A673 (cell line): ENCODE results near the gene SLC22A3. TPM values are rescaled to one million over a fixed set of nuclear protein-coding genes. Genes with fewer than 3 reads are reported as not detected.

ENCODE experiments used
- BruUV-seq: library from RNA; stranded (reverse); fragments of 400-500 nt; replicated peaks from 2 replicates; lab custom pipeline; 2021; lab: Mats Ljungman, UMichigan
- CTCF ChIA-PET: fragments of 300-600 bp; sonication (Branson Sonifier 250); formaldehyde crosslinking; loops from one replicate; lab custom pipeline; 2022; ENCODE audit warnings: antibody characterized with exemption; lab: Charles Lee
- POLR2A ChIA-PET: fragments of 300-600 bp; sonication (Branson Sonifier 250); formaldehyde crosslinking; loops from one replicate; lab custom pipeline; 2022; ENCODE audit warnings: antibody characterized with exemption; ENCODE audit not compliant: low non-redundant PET; lab: Charles Lee
- DNase-seq: peaks from one replicate; pipeline ENCODE4 v3.0.0-alpha.2; 2015; ENCODE audit warnings: low spot score
- H3K27ac ChIP-seq: fragments of 200-600 bp; sonication (generic); 2 replicates; pipeline ENCODE4 v1.5.1; 2016; ENCODE audit warnings: mixed run types, low read depth, mild to moderate bottlenecking, mixed read lengths, antibody characterized with exemption, low read length; ENCODE audit not compliant: poor library complexity, severe bottlenecking
- H3K27me3 ChIP-seq: fragments of 200-600 bp; sonication (generic); replicated peaks from 2 replicates; pipeline ENCODE4 v1.6.1; 2017; ENCODE audit warnings: mixed run types, low read depth, mild to moderate bottlenecking, mixed read lengths, antibody characterized with exemption, low read length; ENCODE audit not compliant: insufficient read depth, poor library complexity
- H3K36me3 ChIP-seq: fragments of 200-600 bp; sonication (generic); 2 replicates; pipeline ENCODE4 v1.6.1; 2016; ENCODE audit warnings: mixed run types, mild to moderate bottlenecking, mixed read lengths, antibody characterized with exemption, low read length; ENCODE audit not compliant: insufficient read depth, poor library complexity, severe bottlenecking
- H3K4me1 ChIP-seq: fragments of 200-600 bp; sonication (generic); 2 replicates; pipeline ENCODE4 v1.6.1; 2017; ENCODE audit warnings: mixed run types, mild to moderate bottlenecking, mixed read lengths, antibody characterized with exemption, low read length; ENCODE audit not compliant: insufficient read depth, poor library complexity, severe bottlenecking
- H3K4me3 ChIP-seq: fragments of 200-600 bp; sonication (generic); 2 replicates; pipeline ENCODE4 v1.5.1; 2016; ENCODE audit warnings: low read depth, mixed run types, mild to moderate bottlenecking, mixed read lengths, low read length; ENCODE audit not compliant: poor library complexity, severe bottlenecking
- H3K9me3 ChIP-seq: fragments of 200-600 bp; sonication (generic); 2 replicates; pipeline ENCODE4 v1.6.1; 2016; ENCODE audit warnings: mixed run types, low read depth, mild to moderate bottlenecking, mixed read lengths, antibody characterized with exemption, low read length; ENCODE audit not compliant: poor library complexity, severe bottlenecking
- EZH2 ChIP-seq: fragments of 200-600 bp; sonication (generic); IDR thresholded peaks from 2 replicates; pipeline ENCODE4 v1.6.1; 2017; ENCODE audit warnings: borderline replicate concordance, low read depth, mild to moderate bottlenecking, mixed read lengths, antibody characterized with exemption, low read length; ENCODE audit not compliant: poor library complexity, severe bottlenecking
- intact Hi-C: fragments of 100-400 bp; cut with micrococcal nuclease; formaldehyde crosslinking; loops from one replicate; pipeline ENCODE4 v1.10.0; 2022; ENCODE audit not compliant: unreplicated experiment
- total RNA-seq: library from RNA; stranded (reverse); gene quantifications from 2 replicates; pipeline ENCODE4 v1.2.3, GENCODE V29; 2021
- TF ChIP-seq, protein P1 (sequence below): fragments of 300-800, 200-600 bp; sonication (generic); conservative IDR thresholded peaks from 2 replicates; pipeline ENCODE4 v1.5.1; 2017; ENCODE audit warnings: low read depth, mild to moderate bottlenecking, antibody characterized with exemption, low read length, moderate library complexity, mixed read lengths

SLC22A3 gene
- total RNA-seq, 1 experiment from 2014 or later, result not detected

- H3K9me3 ChIP-seq, result no peaks in the 10 kb centered on the region
- POLR2A ChIA-PET, result no interaction called here
Observed at GRCh38 chr6:160438481-160438880, 90.3 kb downstream of the SLC22A3 start.

DNA sequence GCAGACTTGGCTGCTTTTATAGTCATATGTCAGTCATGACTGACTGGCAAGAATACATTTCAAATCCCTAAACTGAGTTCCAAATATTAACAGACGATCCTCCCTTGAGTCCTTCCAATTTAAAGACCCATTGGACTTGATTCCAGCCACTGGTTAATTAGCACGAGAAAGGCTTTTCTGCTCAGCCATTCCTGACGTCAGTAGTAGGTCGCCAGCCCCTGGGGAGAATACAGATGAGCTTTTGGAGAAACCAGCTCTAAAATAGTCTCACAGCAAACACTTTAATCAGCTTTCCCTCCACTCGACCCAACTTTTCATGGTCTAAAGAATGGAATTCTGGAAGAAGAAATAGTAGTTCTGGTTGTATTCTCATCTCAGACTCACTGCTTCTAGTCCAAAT lies 91.6 kb downstream of the SLC22A3 start:
- intact Hi-C loops, result no loop called here
- Histone ChIP-seq H3K27me3 (peaks cover 26% of the 10 kb centered on the region), H3K36me3 (no peaks in the 10 kb centered on the region), H3K9me3 (no peaks in the 10 kb centered on the region), H3K4me3 (no peak overlapping the region), H3K27ac (no peak overlapping the region), H3K4me1 (no peaks in the 10 kb centered on the region)
- TF ChIP-seq EZH2, result no peak
- TF ChIP-seq, protein P1, sequence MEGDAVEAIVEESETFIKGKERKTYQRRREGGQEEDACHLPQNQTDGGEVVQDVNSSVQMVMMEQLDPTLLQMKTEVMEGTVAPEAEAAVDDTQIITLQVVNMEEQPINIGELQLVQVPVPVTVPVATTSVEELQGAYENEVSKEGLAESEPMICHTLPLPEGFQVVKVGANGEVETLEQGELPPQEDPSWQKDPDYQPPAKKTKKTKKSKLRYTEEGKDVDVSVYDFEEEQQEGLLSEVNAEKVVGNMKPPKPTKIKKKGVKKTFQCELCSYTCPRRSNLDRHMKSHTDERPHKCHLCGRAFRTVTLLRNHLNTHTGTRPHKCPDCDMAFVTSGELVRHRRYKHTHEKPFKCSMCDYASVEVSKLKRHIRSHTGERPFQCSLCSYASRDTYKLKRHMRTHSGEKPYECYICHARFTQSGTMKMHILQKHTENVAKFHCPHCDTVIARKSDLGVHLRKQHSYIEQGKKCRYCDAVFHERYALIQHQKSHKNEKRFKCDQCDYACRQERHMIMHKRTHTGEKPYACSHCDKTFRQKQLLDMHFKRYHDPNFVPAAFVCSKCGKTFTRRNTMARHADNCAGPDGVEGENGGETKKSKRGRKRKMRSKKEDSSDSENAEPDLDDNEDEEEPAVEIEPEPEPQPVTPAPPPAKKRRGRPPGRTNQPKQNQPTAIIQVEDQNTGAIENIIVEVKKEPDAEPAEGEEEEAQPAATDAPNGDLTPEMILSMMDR, result no peak
- ChIA-PET CTCF (no interaction called here), POLR2A (no interaction called here)
- BruUV-seq, result no TSS peak
- DNase-seq, result no peak

More at GRCh38 chr6:160438481-160438880, 90.3 kb downstream of the SLC22A3 start:
- no peak overlapping the region for H3K4me3 ChIP-seq
- H3K4me1 ChIP-seq, result no peaks in the 10 kb centered on the region
- no peak for DNase-seq
- BruUV-seq, result no TSS peak
- H3K27ac ChIP-seq, result no peak overlapping the region
- no peaks in the 10 kb centered on the region for H3K36me3 ChIP-seq
- intact Hi-C loops, result no loop called here
- CTCF ChIA-PET, result no interaction called here
- peaks cover 32% of the 10 kb centered on the region for H3K27me3 ChIP-seq
- no peak for TF ChIP-seq EZH2
- TF ChIP-seq, protein P1, result no peak

DNA sequence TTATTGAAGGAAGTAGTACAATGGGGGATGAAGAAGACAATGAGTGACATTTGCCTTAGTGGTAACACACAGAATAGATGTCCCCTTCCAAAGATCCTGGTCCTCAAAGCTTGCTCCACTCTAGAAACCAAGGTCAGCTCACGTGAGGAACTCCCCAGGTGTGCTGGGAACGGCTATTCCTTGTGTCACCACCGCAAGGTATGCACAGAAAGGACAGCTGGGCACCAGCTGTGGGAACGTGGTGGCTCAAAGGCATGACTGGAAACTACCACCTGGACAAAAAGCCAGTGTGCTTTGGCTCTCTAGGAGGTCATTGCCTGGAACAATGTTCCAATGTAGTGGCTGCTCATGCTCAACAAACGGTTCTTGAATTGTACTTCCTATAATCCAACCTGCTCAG lies 94.0 kb downstream of the SLC22A3 start:
- ChIA-PET POLR2A (no interaction called here), CTCF (no interaction called here)
- TF ChIP-seq, protein P1, result no peak
- TF ChIP-seq EZH2, result no peak
- no peak overlapping the region for H3K27ac ChIP-seq
- H3K27me3 ChIP-seq, result peaks cover 26% of the 10 kb centered on the region
- no peak overlapping the region for H3K4me3 ChIP-seq
- intact Hi-C loops, result no loop called here
- no peak for DNase-seq
- H3K36me3 ChIP-seq, result no peaks in the 10 kb centered on the region
- no TSS peak for BruUV-seq
- H3K9me3 ChIP-seq, result no peaks in the 10 kb centered on the region
- H3K4me1 ChIP-seq, result no peaks in the 10 kb centered on the region
